PC-3 (cell line): ENCODE measurements around the gene HOXA10. TPM values are rescaled to one million over a fixed set of nuclear protein-coding genes. Genes with fewer than 3 reads are reported as not detected.
A peak's percentile ranks its signal among the peaks of the same experiment; 100 is the strongest.

Source experiments
- ATAC-seq: fragments of 200-7000 bp; cut with Tn5 transposase; 2 replicates; pipeline ENCODE4 v1.9.1; 2020; ENCODE audit warnings: mild to moderate bottlenecking, moderate library complexity
- BruUV-seq: library from RNA; stranded (reverse); fragments of 400-500 nt; replicated peaks from 2 replicates; lab custom pipeline; 2021; lab: Mats Ljungman, UMichigan
- CTCF ChIA-PET: fragments of 300-600 bp; sonication (Branson Sonifier 250); formaldehyde crosslinking; loops from one replicate; lab custom pipeline; 2022; ENCODE audit warnings: antibody characterized with exemption; lab: Charles Lee
- POLR2A ChIA-PET: fragments of 300-600 bp; sonication (Branson Sonifier 250); formaldehyde crosslinking; loops from one replicate; lab custom pipeline; 2022; ENCODE audit warnings: antibody characterized with exemption; ENCODE audit not compliant: unreplicated experiment; lab: Charles Lee
- DNase-seq: peaks from one replicate; pipeline ENCODE4 v3.0.0-alpha.2; 2015
- H2AFZ ChIP-seq: fragments of 300-600 bp; sonication (generic); 2 replicates; pipeline ENCODE4 v1.6.0; 2016; ENCODE audit warnings: antibody characterized with exemption, low read length
- H3F3A ChIP-seq: fragments of 300-600 bp; sonication (generic); one replicate; pipeline ENCODE4 v1.6.0; 2017; ENCODE audit warnings: antibody characterized with exemption, low read length, control low read depth, mild to moderate bottlenecking; ENCODE audit not compliant: unreplicated experiment
- H3K27ac ChIP-seq: fragments of 300-600 bp; sonication (generic); 2 replicates; pipeline ENCODE4 v1.5.1; 2016; ENCODE audit warnings: mild to moderate bottlenecking, low read length
- H3K27me3 ChIP-seq: fragments of 300-600 bp; sonication (generic); 2 replicates; pipeline ENCODE4 v1.6.1; 2016; ENCODE audit warnings: low read length, mixed read lengths
- H3K36me3 ChIP-seq: fragments of 300-600 bp; sonication (generic); 2 replicates; pipeline ENCODE4 v1.6.1; 2016; ENCODE audit warnings: low read depth, mixed run types, low read length, mixed read lengths
- H3K4me1 ChIP-seq: fragments of 300-600 bp; sonication (generic); 2 replicates; pipeline ENCODE4 v1.5.1; 2016; ENCODE audit warnings: low read length; ENCODE audit not compliant: insufficient read depth
- H3K4me2 ChIP-seq: fragments of 300-600 bp; sonication (generic); 2 replicates; pipeline ENCODE4 v1.6.0; 2016; ENCODE audit warnings: low read length
- H3K4me3 ChIP-seq: fragments of 300-600 bp; sonication (generic); 2 replicates; pipeline ENCODE4 v1.5.1; 2016; ENCODE audit warnings: mild to moderate bottlenecking, low read length, mixed read lengths
- H3K79me2 ChIP-seq: fragments of 300-600 bp; sonication (generic); 2 replicates; pipeline ENCODE4 v1.6.1; 2017; ENCODE audit warnings: low read length, mixed read lengths
- H3K9ac ChIP-seq: fragments of 300-600 bp; sonication (generic); 2 replicates; pipeline ENCODE4 v1.6.0; 2016; ENCODE audit warnings: mild to moderate bottlenecking, low read length
- H3K9me2 ChIP-seq: fragments of 300-600 bp; sonication (generic); replicated peaks from 2 replicates; pipeline ENCODE4 v1.6.1; 2016; ENCODE audit warnings: mixed run types, low read length, mixed read lengths
- H3K9me3 ChIP-seq: fragments of 300-600 bp; sonication (generic); 2 replicates; pipeline ENCODE4 v1.6.1; 2016; ENCODE audit warnings: low read length, mixed read lengths
- H4K20me1 ChIP-seq: fragments of 300-600 bp; sonication (generic); 2 replicates; pipeline ENCODE4 v1.6.1; 2016; ENCODE audit warnings: low read length, mixed read lengths
- CTCF ChIP-seq: fragments of 300-600 bp; sonication (generic); conservative IDR thresholded peaks from 2 replicates; pipeline ENCODE4 v1.5.1; 2017; ENCODE audit warnings: antibody characterized with exemption, low read depth, mild to moderate bottlenecking, low read length
- EZH2 ChIP-seq: fragments of 300-600 bp; sonication (generic); IDR thresholded peaks from one replicate; pipeline ENCODE4 v1.6.1; 2017; ENCODE audit warnings: antibody characterized with exemption, mild to moderate bottlenecking, low read length; ENCODE audit not compliant: unreplicated experiment
- EZH2phosphoT487 ChIP-seq: fragments of 300-600 bp; sonication (generic); IDR thresholded peaks from 2 replicates; pipeline ENCODE4 v1.6.1; 2018; ENCODE audit warnings: mild to moderate bottlenecking, antibody characterized with exemption, low read length, borderline replicate concordance
- intact Hi-C: fragments of 100-400 bp; cut with micrococcal nuclease; formaldehyde crosslinking; loops from 2 replicates; pipeline ENCODE4 v1.9.0; 2023
- total RNA-seq: library from RNA; depleted of rRNA; stranded (reverse); fragments of >200 nt; gene quantifications from 2 replicates; pipeline ENCODE4 v1.2.3, GENCODE V29; 2014

HOXA10 gene
- total RNA-seq, 1 experiment from 2014 or later = 46.1 TPM

GRCh38 chr7:27160546-27161213, 13.4 kb downstream of the HOXA10 start:
- H3K9ac ChIP-seq = peak overlapping the region; percentile 84
- peaks cover 5% of the 10 kb centered on the region for H3F3A ChIP-seq
- H4K20me1 ChIP-seq = peaks cover 20% of the 10 kb centered on the region
- ChIA-PET CTCF (interaction anchor here (0.6 to 2.4 kb wide), 12 partner anchors 8 to 1847 kb away, joined by 3 to 26 read pairs (median 10); partner anchors contain the start of gene HOXA3), POLR2A (interaction anchor here (0.6 to 1.5 kb wide), 3 partner anchors 8 to 28 kb away, joined by 4 to 26 read pairs (median 12); partner anchors contain the start of gene HOXA3)
- intact Hi-C loops = loop anchor here (1.0 to 5.0 kb wide), 8 partner anchors 306 to 1268 kb away; no protein-coding TSS in a partner anchor
- no peaks in the 10 kb centered on the region for H3K9me3 ChIP-seq
- H3K9me2 ChIP-seq = no peaks in the 10 kb centered on the region
- peaks cover 23% of the 10 kb centered on the region for H3K36me3 ChIP-seq
- H3K4me1 ChIP-seq = peaks cover 15% of the 10 kb centered on the region
- TF ChIP-seq EZH2 = no peak
- TF ChIP-seq EZH2phosphoT487 = no peak
- peak; percentile 96 for TF ChIP-seq CTCF
- no TSS peak for BruUV-seq
- H3K27me3 ChIP-seq = no peaks in the 10 kb centered on the region
- peak overlapping the region; percentile 93 for H3K4me2 ChIP-seq
- H3K27ac ChIP-seq = peak overlapping the region; percentile 97
- peak overlapping the region; percentile 91 for H2AFZ ChIP-seq
- H3K79me2 ChIP-seq = peaks cover 45% of the 10 kb centered on the region
- H3K4me3 ChIP-seq = peak overlapping the region; percentile 84
- DNase-seq = peak; percentile 87
- ATAC-seq = peak; percentile 19

- Histone ChIP-seq H3K27ac (peak overlapping the region; percentile 97), H3K9me3 (no peaks in the 10 kb centered on the region), H2AFZ (peak overlapping the region; percentile 91), H3K79me2 (peaks cover 39% of the 10 kb centered on the region), H3K27me3 (no peaks in the 10 kb centered on the region), H3K9me2 (no peaks in the 10 kb centered on the region), H3K4me2 (peak overlapping the region; percentile 93), H4K20me1 (peaks cover 20% of the 10 kb centered on the region), H3K9ac (peak overlapping the region; percentile 84), H3K4me1 (peaks cover 20% of the 10 kb centered on the region), H3K4me3 (peak overlapping the region; percentile 84), H3K36me3 (peaks cover 23% of the 10 kb centered on the region), H3F3A (peaks cover 5% of the 10 kb centered on the region)
- DNase-seq = peak; percentile 28
- ATAC-seq = peak; percentile 3
- ChIA-PET CTCF (interaction anchor here (0.6 to 2.4 kb wide), 6 partner anchors 10 to 791 kb away, joined by 3 to 26 read pairs (median 12); no protein-coding TSS in a partner anchor), POLR2A (no interaction called here)
- TF ChIP-seq EZH2phosphoT487 = no peak
- TF ChIP-seq EZH2 = no peak
- no peak for TF ChIP-seq CTCF
- BruUV-seq = no TSS peak
- intact Hi-C loops = loop anchor here (2.0 to 5.0 kb wide), 5 partner anchors 493 to 1268 kb away; no protein-coding TSS in a partner anchor
Observed at GRCh38 chr7:27160145-27160545, 14.0 kb downstream of the HOXA10 start.
